ENCODE data around the gene AMFR.

- TF ChIP-seq, protein P1, sequence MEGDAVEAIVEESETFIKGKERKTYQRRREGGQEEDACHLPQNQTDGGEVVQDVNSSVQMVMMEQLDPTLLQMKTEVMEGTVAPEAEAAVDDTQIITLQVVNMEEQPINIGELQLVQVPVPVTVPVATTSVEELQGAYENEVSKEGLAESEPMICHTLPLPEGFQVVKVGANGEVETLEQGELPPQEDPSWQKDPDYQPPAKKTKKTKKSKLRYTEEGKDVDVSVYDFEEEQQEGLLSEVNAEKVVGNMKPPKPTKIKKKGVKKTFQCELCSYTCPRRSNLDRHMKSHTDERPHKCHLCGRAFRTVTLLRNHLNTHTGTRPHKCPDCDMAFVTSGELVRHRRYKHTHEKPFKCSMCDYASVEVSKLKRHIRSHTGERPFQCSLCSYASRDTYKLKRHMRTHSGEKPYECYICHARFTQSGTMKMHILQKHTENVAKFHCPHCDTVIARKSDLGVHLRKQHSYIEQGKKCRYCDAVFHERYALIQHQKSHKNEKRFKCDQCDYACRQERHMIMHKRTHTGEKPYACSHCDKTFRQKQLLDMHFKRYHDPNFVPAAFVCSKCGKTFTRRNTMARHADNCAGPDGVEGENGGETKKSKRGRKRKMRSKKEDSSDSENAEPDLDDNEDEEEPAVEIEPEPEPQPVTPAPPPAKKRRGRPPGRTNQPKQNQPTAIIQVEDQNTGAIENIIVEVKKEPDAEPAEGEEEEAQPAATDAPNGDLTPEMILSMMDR (IDR thresholded peaks at IDR 0.05): no peak
- no peak for TF ChIP-seq POLR2A (IDR thresholded peaks at IDR 0.05)
These were observed 109.4 kb downstream of the AMFR start for GRCh38 chr16:56315955-56316354.
